Endothelial cell of umbilical vein (primary cell): ENCODE data around the gene ADAM17. TPM values are rescaled to one million over a fixed set of nuclear protein-coding genes. Genes with fewer than 3 reads are reported as not detected.

ENCODE experiments used
- BruUV-seq: library from RNA; stranded (reverse); fragments of 400-500 nt; replicated peaks from 2 replicates; lab custom pipeline; 2021; lab: Mats Ljungman, UMichigan
- CTCF ChIA-PET: fragments of 300-600, 350-600 bp; sonication (Branson Sonifier 250); formaldehyde crosslinking; loops from one replicate; lab custom pipeline; 2021; ENCODE audit warnings: antibody characterized with exemption, inconsistent platforms; lab: Charles Lee
- POLR2A ChIA-PET: fragments of 300-600, 350-600 bp; sonication (Branson Sonifier 250); formaldehyde crosslinking; loops from one replicate; lab custom pipeline; 2021; ENCODE audit warnings: antibody characterized with exemption, inconsistent platforms; lab: Charles Lee
- DNase-seq: peaks from one replicate; pipeline ENCODE4 v3.0.0-alpha.2; 2011; ENCODE audit warnings: low read depth, low spot score
- FAIRE-seq: peaks from 2 replicates; lab custom pipeline; 2011; peaks lifted over from hg19 to GRCh38; lab: Jason Lieb, UNC
- H2AFZ ChIP-seq: 2 replicates; pipeline ENCODE4 v1.6.0; 2012; ENCODE audit warnings: low read depth, low read length, control low read depth, inconsistent platforms
- H3K27ac ChIP-seq: 2 replicates; pipeline ENCODE4 v1.5.1; 2011; ENCODE audit warnings: low read depth, mild to moderate bottlenecking, control low read depth, low read length, moderate library complexity; ENCODE audit not compliant: insufficient read depth
- H3K27me3 ChIP-seq, 2 experiments: 2 replicates each; pipeline versions ENCODE4 v1.6.0 to v1.6.1; 2011; ENCODE audit warnings: low read length in 2 of 2, mixed read lengths in 1 of 2; ENCODE audit not compliant: control insufficient read depth in 2 of 2, insufficient read depth in 2 of 2
- H3K36me3 ChIP-seq, 2 experiments: 2 replicates in 1 of 2; 3 replicates in 1 of 2; pipeline ENCODE4 v1.5.1; 2011; ENCODE audit warnings: low read length in 2 of 2, mild to moderate bottlenecking in 1 of 2, moderate library complexity in 1 of 2; ENCODE audit not compliant: control insufficient read depth in 2 of 2, insufficient read depth in 2 of 2; ENCODE audit errors: extremely low read depth in 1 of 2
- H3K4me1 ChIP-seq: 3 replicates; pipeline ENCODE4 v1.5.1; 2011; ENCODE audit warnings: mild to moderate bottlenecking, low read length; ENCODE audit not compliant: control insufficient read depth, insufficient read depth; ENCODE audit errors: extremely low read depth
- H3K4me2 ChIP-seq: 2 replicates; pipeline ENCODE4 v1.6.1; 2011; ENCODE audit warnings: low read length, control low read depth, mixed read lengths; ENCODE audit not compliant: insufficient read depth
- H3K4me3 ChIP-seq, 3 experiments: fragments of 200-600 bp in 1 of 3; sonication (generic), shearing (Covaris generic) in 1 of 3; replicated peaks in 1 of 3; 2 replicates each; pipeline ENCODE4 v1.5.1; 2011 to 2016; ENCODE audit warnings: control low read depth in 3 of 3, low read length in 3 of 3, mild to moderate bottlenecking in 2 of 3, inconsistent platforms in 1 of 3, low read depth in 1 of 3, moderate library complexity in 1 of 3; ENCODE audit not compliant: insufficient read depth in 1 of 3
- H3K79me2 ChIP-seq: 2 replicates; pipeline ENCODE4 v1.6.0; 2012; ENCODE audit warnings: low read length, inconsistent platforms; ENCODE audit not compliant: control insufficient read depth, insufficient read depth
- H3K9ac ChIP-seq: replicated peaks from 2 replicates; pipeline ENCODE3; 2011; ENCODE audit warnings: low read length, control low read depth; ENCODE audit not compliant: insufficient read depth; ENCODE audit errors: extremely low read depth
- H3K9me1 ChIP-seq: replicated peaks from 3 replicates; pipeline ENCODE4 v1.6.0; 2011; ENCODE audit warnings: mild to moderate bottlenecking, low read length; ENCODE audit not compliant: control insufficient read depth, insufficient read depth; ENCODE audit errors: extremely low read depth
- H3K9me3 ChIP-seq: replicated peaks from 2 replicates; pipeline ENCODE4 v1.5.1; 2012; ENCODE audit warnings: low read length, inconsistent platforms; ENCODE audit not compliant: control insufficient read depth, insufficient read depth
- H4K20me1 ChIP-seq: replicated peaks from 2 replicates; pipeline ENCODE3; 2011; ENCODE audit warnings: mild to moderate bottlenecking, low read length; ENCODE audit not compliant: control insufficient read depth, insufficient read depth; ENCODE audit errors: extremely low read depth
- EZH2 ChIP-seq: IDR thresholded peaks from 2 replicates; pipeline ENCODE4 v1.6.1; 2012; ENCODE audit warnings: borderline replicate concordance, low read depth, mild to moderate bottlenecking, moderate library complexity, low read length, inconsistent platforms; ENCODE audit not compliant: severe bottlenecking
- FOS ChIP-seq: IDR thresholded peaks from 2 replicates; pipeline ENCODE4 v1.6.1; 2011; ENCODE audit warnings: mild to moderate bottlenecking, low read length, moderate library complexity, borderline replicate concordance; ENCODE audit not compliant: insufficient read depth
- GATA2 ChIP-seq: IDR thresholded peaks from 2 replicates; pipeline ENCODE4 v1.7.0; 2011; ENCODE audit warnings: low read depth, mild to moderate bottlenecking, moderate library complexity, mixed read lengths, low read length; ENCODE audit not compliant: insufficient read length, insufficient read depth
- JUN ChIP-seq: IDR thresholded peaks from 2 replicates; pipeline ENCODE4 v1.6.1; 2011; ENCODE audit warnings: borderline replicate concordance, low read depth; ENCODE audit not compliant: insufficient read length, insufficient read depth
- MYC ChIP-seq: IDR thresholded peaks from one replicate; pipeline ENCODE4 v1.6.1; 2011; ENCODE audit warnings: mild to moderate bottlenecking, low read depth, low read length
- POLR2A ChIP-seq: IDR thresholded peaks from 2 replicates; pipeline ENCODE4 v1.6.1; 2012; ENCODE audit warnings: low read depth, mild to moderate bottlenecking, control low read depth, low read length
- POLR2AphosphoS5 ChIP-seq: IDR thresholded peaks from 2 replicates; pipeline ENCODE4 v1.6.1; 2012; ENCODE audit warnings: low read depth, mild to moderate bottlenecking, control low read depth, low read length, moderate library complexity; ENCODE audit not compliant: insufficient read depth
- dilution Hi-C: fragments of 300-500 bp; cut with MboI; formaldehyde crosslinking; loops from one replicate; pipeline ENCODE4 v1.15.0; 2019; ENCODE audit warnings: low sequenced_read_pairs; ENCODE audit not compliant: extremely low pct_ligation_motif_present
- intact Hi-C: fragments of 100-400 bp; cut with micrococcal nuclease; formaldehyde crosslinking; loops from one replicate; pipeline ENCODE4 v1.10.0; 2022
- polyA plus RNA-seq, 4 experiments: library from polyadenylated mRNA; depleted of rRNA in 3 of 4; stranded (reverse) in 3 of 4; unstranded in 1 of 4; fragments of >200 nt; gene quantifications; 2 replicates each; pipeline versions ENCODE4 v1.2.1 to v1.2.3, GENCODE V29; 2011 to 2012; ENCODE audit warnings: missing spikeins in 1 of 4
- total RNA-seq: library from RNA; stranded (reverse); gene quantifications from 2 replicates; pipeline ENCODE4 v1.2.3, GENCODE V29; 2021
- TF ChIP-seq, protein P1 (sequence below): IDR thresholded peaks from 2 replicates; pipeline ENCODE4 v1.6.1; 2011; ENCODE audit not compliant: insufficient read depth, insufficient read length
- TF ChIP-seq, protein P2 (sequence below), 2 donors: IDR thresholded peaks; 1 replicate in 1 of 2; 2 replicates in 1 of 2; pipeline ENCODE4 v1.5.1; 2011; ENCODE audit warnings: low read length in 2 of 2, mild to moderate bottlenecking in 2 of 2, moderate library complexity in 2 of 2, control low read depth in 1 of 2, inconsistent platforms in 1 of 2, low read depth in 1 of 2; ENCODE audit not compliant: insufficient read depth in 1 of 2; ENCODE audit errors: extremely low read depth in 1 of 2

ADAM17 gene
- total and polyA plus RNA-seq, 2 donors (not counting 3 experiments of a cell fraction or from before 2014, with no cell fraction given), result 10.6 to 57.1 TPM

DNA sequence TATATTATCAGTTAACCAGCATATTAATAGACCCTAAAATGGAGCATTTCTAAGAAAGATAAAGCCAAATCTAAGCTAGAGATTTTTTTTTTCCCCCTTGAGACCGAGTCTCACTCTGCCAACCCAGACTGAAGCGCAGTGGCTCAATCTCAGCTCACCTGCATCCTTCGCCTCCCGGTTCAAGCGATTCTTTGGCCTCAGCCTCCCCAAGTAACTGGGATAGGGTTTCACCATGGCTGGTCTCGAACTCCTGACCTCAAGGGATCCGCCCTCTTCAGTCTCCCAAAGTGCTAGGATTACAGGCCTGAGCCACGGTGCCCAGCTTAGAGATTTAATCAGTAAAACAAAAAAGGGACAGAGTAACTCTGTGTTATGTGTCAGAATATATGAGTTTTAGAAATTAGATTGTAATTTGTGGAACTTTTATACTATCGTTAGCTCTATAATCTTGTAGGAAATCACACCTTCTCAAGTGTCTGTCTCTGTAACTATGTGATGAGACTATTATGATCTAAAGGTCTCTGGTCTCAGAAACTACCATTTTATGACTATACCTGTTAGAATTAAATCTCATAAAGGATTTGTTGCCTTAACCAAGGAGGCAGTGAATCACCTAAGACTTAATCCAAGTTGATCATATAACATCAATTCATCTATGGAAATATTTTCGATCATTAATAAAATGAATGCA lies 41.1 kb upstream of the ADAM17 start:
- Histone ChIP-seq H3K79me2 (peaks cover 98% of the 10 kb centered on the region), H3K4me3 (no peak overlapping the region), H3K9me1 (no peaks in the 10 kb centered on the region), H4K20me1 (peaks cover 7% of the 10 kb centered on the region), H3K27ac (no peak overlapping the region), H2AFZ (no peak overlapping the region), H3K36me3 (peaks cover 3 to 6% of the 10 kb centered on the region in 2 experiments), H3K27me3 (no peaks in the 10 kb centered on the region), H3K4me1 (no peaks in the 10 kb centered on the region), H3K4me2 (no peak overlapping the region), H3K9me3 (peaks cover 2% of the 10 kb centered on the region), H3K9ac (no peak overlapping the region)
- TF ChIP-seq EZH2, result no peak
- TF ChIP-seq POLR2AphosphoS5, result no peak
- TF ChIP-seq JUN, result no peak
- no peak for TF ChIP-seq MYC
- no peak for TF ChIP-seq POLR2A
- TF ChIP-seq, protein P1, sequence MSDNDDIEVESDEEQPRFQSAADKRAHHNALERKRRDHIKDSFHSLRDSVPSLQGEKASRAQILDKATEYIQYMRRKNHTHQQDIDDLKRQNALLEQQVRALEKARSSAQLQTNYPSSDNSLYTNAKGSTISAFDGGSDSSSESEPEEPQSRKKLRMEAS, result no peak
- TF ChIP-seq FOS, result no peak
- TF ChIP-seq GATA2, result no peak
- TF ChIP-seq, protein P2, sequence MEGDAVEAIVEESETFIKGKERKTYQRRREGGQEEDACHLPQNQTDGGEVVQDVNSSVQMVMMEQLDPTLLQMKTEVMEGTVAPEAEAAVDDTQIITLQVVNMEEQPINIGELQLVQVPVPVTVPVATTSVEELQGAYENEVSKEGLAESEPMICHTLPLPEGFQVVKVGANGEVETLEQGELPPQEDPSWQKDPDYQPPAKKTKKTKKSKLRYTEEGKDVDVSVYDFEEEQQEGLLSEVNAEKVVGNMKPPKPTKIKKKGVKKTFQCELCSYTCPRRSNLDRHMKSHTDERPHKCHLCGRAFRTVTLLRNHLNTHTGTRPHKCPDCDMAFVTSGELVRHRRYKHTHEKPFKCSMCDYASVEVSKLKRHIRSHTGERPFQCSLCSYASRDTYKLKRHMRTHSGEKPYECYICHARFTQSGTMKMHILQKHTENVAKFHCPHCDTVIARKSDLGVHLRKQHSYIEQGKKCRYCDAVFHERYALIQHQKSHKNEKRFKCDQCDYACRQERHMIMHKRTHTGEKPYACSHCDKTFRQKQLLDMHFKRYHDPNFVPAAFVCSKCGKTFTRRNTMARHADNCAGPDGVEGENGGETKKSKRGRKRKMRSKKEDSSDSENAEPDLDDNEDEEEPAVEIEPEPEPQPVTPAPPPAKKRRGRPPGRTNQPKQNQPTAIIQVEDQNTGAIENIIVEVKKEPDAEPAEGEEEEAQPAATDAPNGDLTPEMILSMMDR (IDR thresholded peaks at IDR 0.05; ENCODE audit: extremely low read depth in 1 of 2, insufficient read depth in 1 of 2, low read depth in 1 of 2, low read length in 2 of 2), result no peak
- POLR2A ChIA-PET, result no interaction called here
- FAIRE-seq, result no peak
- no peak for DNase-seq
- CTCF ChIA-PET, result interaction anchor here (0.9 to 2.8 kb wide), 5 partner anchors 9 to 174 kb away, joined by 3 to 10 read pairs (median 3); no protein-coding TSS in a partner anchor
- dilution Hi-C loops, result no loop called here
- no TSS peak for BruUV-seq
- intact Hi-C loops, result no loop called here
